ENCODE measurements around the gene MAML1.

DNA sequence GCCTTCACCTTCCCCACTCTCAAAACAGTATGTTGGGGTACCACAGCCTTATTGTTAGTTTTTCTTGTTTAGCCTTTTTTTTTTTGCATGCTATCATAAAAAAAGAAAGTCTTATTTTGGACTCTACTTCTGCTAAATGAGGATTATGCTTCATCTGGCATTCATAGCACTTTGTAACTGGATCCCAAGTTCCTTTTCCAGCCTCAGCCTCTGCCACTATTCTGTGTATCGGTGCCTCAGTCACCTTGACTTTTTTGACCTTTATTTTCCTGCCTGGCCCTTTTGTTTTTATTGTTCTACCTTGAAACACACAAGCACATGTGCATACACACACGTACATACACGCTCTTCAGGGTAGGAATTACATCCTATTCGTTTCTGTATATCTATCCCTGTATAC is 8.5 kb upstream of the MAML1 start:
- TF ChIP-seq, protein P1, sequence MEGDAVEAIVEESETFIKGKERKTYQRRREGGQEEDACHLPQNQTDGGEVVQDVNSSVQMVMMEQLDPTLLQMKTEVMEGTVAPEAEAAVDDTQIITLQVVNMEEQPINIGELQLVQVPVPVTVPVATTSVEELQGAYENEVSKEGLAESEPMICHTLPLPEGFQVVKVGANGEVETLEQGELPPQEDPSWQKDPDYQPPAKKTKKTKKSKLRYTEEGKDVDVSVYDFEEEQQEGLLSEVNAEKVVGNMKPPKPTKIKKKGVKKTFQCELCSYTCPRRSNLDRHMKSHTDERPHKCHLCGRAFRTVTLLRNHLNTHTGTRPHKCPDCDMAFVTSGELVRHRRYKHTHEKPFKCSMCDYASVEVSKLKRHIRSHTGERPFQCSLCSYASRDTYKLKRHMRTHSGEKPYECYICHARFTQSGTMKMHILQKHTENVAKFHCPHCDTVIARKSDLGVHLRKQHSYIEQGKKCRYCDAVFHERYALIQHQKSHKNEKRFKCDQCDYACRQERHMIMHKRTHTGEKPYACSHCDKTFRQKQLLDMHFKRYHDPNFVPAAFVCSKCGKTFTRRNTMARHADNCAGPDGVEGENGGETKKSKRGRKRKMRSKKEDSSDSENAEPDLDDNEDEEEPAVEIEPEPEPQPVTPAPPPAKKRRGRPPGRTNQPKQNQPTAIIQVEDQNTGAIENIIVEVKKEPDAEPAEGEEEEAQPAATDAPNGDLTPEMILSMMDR (IDR thresholded peaks at IDR 0.05; ENCODE audit: poor library complexity) = no peak
- TF ChIP-seq EZH2phosphoT487 (IDR thresholded peaks at IDR 0.05; ENCODE audit: low read depth, severe bottlenecking, unreplicated experiment) (no peak), EZH2 (IDR thresholded peaks at IDR 0.05; ENCODE audit: borderline replicate concordance) (no peak)

All from hepatocyte (in vitro differentiated cells).